Measurements from ENCODE around the gene MICU1. TPM values are rescaled to one million over a fixed set of nuclear protein-coding genes. Genes with fewer than 3 reads are reported as not detected.

Gene MICU1
- total and polyA plus RNA-seq, 2 donors (not counting 3 experiments of a cell fraction or from before 2014, with no cell fraction given): 27.5 to 48.0 TPM

DNA sequence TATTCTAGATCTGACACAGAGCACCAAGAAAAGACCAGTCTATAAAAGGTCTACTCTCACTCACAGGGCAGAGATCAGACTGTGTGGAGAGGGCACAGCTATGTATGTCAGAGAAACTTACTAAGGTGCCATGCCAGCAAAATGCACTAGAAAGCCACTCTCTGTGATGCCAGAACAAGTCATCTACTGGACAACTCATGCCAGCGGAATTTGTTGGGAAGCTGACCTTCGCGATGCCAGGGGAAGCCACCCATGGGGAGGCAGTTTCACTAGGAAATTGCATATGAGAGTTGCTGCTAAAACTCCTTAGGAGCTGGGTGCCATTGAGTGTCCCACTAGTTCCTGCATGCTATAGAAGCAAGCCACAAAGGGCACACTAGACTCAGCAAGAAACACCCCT, 58.5 kb downstream of the MICU1 start:
- Histone ChIP-seq H3K9me1 (replicated peaks; ENCODE audit: control insufficient read depth, extremely low read depth, insufficient read depth, low read length) (no peaks in the 10 kb centered on the region), H4K20me1 (replicated peaks; ENCODE audit: control insufficient read depth, extremely low read depth, insufficient read depth, low read length) (no peaks in the 10 kb centered on the region), H3K27ac (ENCODE audit: insufficient read depth, low read depth, low read length) (no peak overlapping the region), H3K79me2 (ENCODE audit: control insufficient read depth, insufficient read depth, low read length) (no peaks in the 10 kb centered on the region), H3K9me3 (replicated peaks; ENCODE audit: control insufficient read depth, insufficient read depth, low read length) (no peaks in the 10 kb centered on the region), H2AFZ (ENCODE audit: low read depth, low read length) (no peak overlapping the region), H3K36me3 (ENCODE audit: control insufficient read depth in 2 of 2, extremely low read depth in 1 of 2, insufficient read depth in 2 of 2, low read length in 2 of 2) (peaks cover 1 to 2% of the 10 kb centered on the region in 2 experiments), H3K9ac (replicated peaks; ENCODE audit: extremely low read depth, insufficient read depth, low read length) (no peak overlapping the region), H3K4me1 (ENCODE audit: control insufficient read depth, extremely low read depth, insufficient read depth, low read length) (no peaks in the 10 kb centered on the region), H3K27me3 (ENCODE audit: control insufficient read depth in 2 of 2, insufficient read depth in 2 of 2, low read length in 2 of 2) (no peaks in the 10 kb centered on the region), H3K4me2 (ENCODE audit: insufficient read depth, low read length) (no peak overlapping the region), H3K4me3 (replicated peaks in 1 of 3; ENCODE audit: insufficient read depth in 1 of 3, low read depth in 1 of 3, low read length in 3 of 3) (no peak overlapping the region)
- dilution Hi-C loops (cut with MboI; ENCODE audit: extremely low pct_ligation_motif_present, low sequenced_read_pairs): no loop called here
- BruUV-seq (replicated peaks): no TSS peak
- no peak for FAIRE-seq
- intact Hi-C loops (cut with micrococcal nuclease): no loop called here
- POLR2A ChIA-PET: no interaction called here
- TF ChIP-seq, protein P1, sequence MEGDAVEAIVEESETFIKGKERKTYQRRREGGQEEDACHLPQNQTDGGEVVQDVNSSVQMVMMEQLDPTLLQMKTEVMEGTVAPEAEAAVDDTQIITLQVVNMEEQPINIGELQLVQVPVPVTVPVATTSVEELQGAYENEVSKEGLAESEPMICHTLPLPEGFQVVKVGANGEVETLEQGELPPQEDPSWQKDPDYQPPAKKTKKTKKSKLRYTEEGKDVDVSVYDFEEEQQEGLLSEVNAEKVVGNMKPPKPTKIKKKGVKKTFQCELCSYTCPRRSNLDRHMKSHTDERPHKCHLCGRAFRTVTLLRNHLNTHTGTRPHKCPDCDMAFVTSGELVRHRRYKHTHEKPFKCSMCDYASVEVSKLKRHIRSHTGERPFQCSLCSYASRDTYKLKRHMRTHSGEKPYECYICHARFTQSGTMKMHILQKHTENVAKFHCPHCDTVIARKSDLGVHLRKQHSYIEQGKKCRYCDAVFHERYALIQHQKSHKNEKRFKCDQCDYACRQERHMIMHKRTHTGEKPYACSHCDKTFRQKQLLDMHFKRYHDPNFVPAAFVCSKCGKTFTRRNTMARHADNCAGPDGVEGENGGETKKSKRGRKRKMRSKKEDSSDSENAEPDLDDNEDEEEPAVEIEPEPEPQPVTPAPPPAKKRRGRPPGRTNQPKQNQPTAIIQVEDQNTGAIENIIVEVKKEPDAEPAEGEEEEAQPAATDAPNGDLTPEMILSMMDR (IDR thresholded peaks at IDR 0.05; ENCODE audit: extremely low read depth in 1 of 2, insufficient read depth in 1 of 2, low read depth in 1 of 2, low read length in 2 of 2): no peak
- TF ChIP-seq GATA2 (IDR thresholded peaks at IDR 0.05; ENCODE audit: insufficient read depth, insufficient read length, low read depth, low read length) (no peak), EZH2 (IDR thresholded peaks at IDR 0.05; ENCODE audit: borderline replicate concordance, low read depth, low read length, severe bottlenecking) (no peak), JUN (IDR thresholded peaks at IDR 0.05; ENCODE audit: borderline replicate concordance, insufficient read depth, insufficient read length, low read depth) (no peak), POLR2AphosphoS5 (IDR thresholded peaks at IDR 0.05; ENCODE audit: insufficient read depth, low read depth, low read length) (no peak), POLR2A (IDR thresholded peaks at IDR 0.05; ENCODE audit: low read depth, low read length) (no peak), MYC (IDR thresholded peaks at IDR 0.05; ENCODE audit: low read depth, low read length) (no peak), FOS (IDR thresholded peaks at IDR 0.05; ENCODE audit: borderline replicate concordance, insufficient read depth, low read length) (no peak)
- TF ChIP-seq, protein P2, sequence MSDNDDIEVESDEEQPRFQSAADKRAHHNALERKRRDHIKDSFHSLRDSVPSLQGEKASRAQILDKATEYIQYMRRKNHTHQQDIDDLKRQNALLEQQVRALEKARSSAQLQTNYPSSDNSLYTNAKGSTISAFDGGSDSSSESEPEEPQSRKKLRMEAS (IDR thresholded peaks at IDR 0.05; ENCODE audit: insufficient read depth, insufficient read length): no peak
- DNase-seq (ENCODE audit: low read depth, low spot score): no peak
- CTCF ChIA-PET: interaction anchor here (0.8 to 1.7 kb wide), 3 partner anchors 9 to 267 kb away, joined by 3 to 5 read pairs (median 5); no protein-coding TSS in a partner anchor

Measured in endothelial cell of umbilical vein (primary cell).